ENCODE results near the gene CPNE4.

DNA sequence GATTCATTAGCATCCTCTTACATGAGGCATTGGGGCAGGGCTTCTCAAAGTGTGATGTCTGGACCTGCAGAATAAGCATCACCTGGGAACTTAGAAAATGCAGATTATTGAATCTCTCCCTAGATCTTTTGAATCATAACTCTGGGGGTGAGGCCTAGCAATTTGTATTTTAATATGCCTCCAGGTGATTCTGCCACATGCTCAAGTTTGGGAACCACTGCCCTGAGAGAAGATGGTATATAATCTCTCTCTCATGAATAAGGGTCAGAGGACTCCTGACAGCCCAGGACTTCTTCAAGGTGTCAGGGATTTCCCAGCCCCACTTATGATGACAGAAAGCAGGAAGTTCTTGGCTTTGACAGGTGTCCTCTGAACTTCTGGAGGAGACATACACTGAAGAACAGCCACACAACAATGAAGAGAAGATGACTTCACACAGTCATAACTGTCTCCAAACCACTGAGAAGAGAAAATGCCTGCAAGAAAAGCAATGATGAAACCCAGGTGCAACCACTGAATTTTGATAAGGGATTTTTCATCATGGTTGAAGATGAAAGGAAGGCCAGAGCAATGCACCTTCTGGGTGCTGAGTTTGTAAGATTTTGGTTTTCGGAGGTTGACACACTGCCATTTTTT is 320.1 kb downstream of the CPNE4 start:
- TF ChIP-seq CTCF (IDR thresholded peaks at IDR 0.05; ENCODE audit: low read length), result no peak
- TF ChIP-seq EZH2 (IDR thresholded peaks at IDR 0.05; ENCODE audit: borderline replicate concordance, low read length), result no peak

All from OCI-LY1 (cell line).